Measurements from ENCODE around the gene PATJ.

Gene PATJ

GRCh38 chr1:61993331-61993961 lies 251.2 kb downstream of the PATJ start:
- DNase-seq, result no peak

DNA sequence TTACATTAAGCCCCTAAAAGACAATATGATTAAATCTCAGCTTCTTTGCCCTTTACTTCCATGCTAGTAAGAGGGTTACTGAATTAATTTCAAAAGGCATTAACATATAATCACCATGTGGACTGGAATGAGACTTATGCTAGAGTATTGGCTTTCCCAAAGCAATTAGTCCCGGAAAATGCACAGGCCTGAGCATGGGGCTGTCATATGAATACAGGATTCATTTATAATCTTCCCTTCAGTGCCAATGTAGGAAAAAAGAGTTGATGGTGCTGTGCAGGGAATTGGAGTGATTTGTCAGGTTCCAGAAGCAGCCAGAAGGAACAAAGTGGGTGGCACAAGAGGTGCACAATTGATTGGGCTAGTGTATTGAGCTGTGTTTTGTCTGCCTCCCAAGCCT lies 253.4 kb downstream of the PATJ start:
- DNase-seq, result no peak

- DNase-seq, result no peak
Observed at GRCh38 chr1:61997123-61997522, 254.8 kb downstream of the PATJ start.

- DNase-seq, result no peak
Observed at GRCh38 chr1:62003777-62004176, 261.5 kb downstream of the PATJ start.

DNA sequence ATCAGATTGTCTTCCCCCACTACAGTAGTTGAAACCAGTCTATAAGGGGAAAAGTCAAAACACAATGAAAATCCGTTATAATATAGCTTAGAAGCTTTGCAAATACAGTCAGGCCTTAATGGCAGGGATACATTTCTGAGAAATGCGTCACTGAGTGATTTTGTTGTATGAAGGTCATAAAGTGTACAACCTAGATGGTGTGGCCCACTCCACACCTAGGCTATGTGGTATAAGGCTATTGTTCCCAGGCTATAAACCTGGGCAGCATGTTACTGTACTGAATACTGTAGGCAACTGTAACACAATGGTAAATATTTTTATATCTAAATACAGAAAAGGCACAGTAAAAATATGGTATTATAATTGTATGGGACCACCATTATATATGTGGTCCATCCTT lies 264.4 kb downstream of the PATJ start:
- DNase-seq, result no peak

DNA sequence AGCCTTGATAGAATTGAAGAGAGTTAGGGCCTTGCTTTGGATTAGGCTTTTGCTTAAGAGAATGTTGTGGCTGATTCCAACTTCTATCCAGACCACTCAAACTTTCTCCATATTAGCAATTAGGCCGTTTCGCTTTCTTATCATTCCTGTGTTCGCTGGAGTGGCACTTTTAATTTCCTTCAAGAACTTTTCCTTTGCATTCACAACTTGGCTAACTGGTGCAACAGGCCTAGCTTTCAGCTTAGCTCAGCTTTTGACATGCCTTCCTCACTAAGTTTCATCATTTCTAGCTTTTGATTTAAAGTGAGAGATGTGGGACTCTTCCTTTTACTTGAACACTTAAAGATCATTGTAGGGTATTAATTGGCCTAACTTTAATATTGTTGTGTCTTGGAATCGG lies 268.7 kb downstream of the PATJ start:
- DNase-seq, result no peak

- DNase-seq, result no peak
Observed at GRCh38 chr1:62012095-62012494, 269.8 kb downstream of the PATJ start.

DNA sequence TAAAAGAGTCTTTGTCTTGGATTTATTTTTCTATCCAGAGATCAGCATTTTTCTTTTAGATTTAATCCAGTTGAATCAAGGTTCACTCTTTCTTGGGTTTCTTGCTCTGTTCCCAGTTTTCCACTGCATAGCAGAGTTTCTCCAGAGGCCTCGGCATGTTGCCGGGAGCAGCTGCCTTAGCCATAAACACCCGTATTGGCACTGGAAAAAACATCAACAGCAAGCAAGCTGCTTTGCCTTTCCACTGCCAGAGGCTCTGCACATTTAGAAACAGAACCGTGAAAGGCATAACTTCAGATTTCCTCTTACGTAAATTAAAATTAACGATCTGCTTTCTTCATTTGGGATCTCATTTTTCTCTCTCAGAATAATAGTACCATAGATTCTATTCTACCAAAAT lies 270.6 kb downstream of the PATJ start:
- DNase-seq, result no peak

DNA sequence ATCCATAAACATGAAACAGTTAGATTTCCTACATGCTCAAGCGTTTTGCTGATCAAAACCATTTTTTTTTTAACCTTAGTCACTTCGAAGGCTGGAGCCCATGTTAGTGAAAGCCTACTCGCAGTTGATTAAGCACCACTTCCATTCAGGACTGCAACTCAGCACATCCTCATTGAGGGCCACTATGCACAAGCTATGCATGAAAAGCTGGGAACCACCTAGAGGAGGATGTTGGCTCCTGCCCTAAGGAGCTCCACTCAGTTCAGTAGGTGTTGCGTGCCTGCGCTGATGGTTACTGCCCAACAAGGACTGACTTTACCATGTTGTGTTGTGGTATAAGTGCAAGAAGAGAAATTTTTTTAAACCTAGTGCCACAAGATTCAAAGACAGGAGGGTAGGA lies 271.0 kb downstream of the PATJ start:
- DNase-seq, result no peak

DNA sequence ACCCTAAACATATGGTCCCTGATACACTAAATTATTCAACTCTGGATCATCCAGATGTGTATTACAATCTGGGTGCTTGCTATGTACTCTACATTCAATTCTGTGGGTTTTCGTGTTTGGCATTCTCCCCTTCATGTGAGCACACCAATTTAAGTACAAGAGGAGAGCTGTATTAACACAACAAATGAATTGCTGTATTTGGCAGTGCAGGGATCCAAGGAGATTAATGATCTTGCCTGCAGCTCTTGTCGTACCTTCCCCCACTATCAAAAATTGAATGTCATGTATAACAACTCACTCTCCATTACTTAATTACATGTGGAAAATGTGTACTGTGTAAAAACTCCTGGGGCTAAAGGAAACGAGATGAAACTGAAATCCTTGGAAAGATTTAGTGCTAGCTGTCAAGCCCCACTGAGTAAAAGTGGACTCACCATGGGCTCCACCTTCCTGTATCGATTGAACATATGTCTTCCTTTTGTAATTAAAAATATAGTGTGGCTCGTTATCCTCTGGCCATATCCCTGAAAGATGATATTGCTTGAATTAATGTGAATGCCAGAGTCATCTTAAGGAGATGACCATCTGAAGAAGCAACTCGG lies 280.2 kb downstream of the PATJ start:
- DNase-seq, result no peak

DNA sequence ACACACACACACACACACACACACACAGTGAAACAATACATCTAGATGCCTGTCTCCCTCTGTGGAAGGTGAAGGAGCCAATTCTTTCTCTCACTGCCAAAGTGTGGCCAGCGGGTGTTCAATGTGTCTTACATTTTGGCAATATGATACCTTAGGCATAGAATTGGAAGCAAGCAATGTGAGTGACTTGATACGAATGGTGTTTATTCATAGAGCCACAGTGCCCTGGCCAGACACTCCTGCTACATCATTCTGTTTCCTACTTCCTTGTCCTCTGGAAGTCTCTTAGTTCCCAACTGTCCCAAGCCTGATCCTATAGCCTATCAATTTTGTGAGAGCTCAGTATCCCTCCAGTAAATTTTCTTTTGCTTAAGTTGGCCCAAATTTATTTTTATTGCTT lies 282.4 kb downstream of the PATJ start:
- no peak for DNase-seq

- DNase-seq, result no peak
Observed at GRCh38 chr1:62025154-62025553, 282.9 kb downstream of the PATJ start.

DNA sequence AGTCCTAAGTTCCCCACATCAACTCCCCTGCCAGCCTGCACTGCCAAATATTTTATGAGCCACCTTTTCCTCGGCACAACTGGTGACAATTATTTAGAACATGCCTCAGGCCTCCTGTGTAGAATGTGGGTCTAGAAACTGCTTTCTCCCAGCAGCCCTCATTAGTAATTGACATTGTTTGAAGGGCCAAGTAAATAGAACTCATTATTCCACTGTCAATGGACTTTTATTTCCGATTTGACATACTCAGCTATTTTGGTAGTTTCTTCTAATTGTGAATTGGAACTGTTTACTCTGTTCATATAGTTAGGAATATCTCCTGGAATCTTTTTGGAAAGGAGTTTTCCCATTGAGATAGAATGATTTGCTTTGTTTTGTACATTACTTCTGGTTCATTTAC lies 283.6 kb downstream of the PATJ start:
- DNase-seq, result no peak

DNA sequence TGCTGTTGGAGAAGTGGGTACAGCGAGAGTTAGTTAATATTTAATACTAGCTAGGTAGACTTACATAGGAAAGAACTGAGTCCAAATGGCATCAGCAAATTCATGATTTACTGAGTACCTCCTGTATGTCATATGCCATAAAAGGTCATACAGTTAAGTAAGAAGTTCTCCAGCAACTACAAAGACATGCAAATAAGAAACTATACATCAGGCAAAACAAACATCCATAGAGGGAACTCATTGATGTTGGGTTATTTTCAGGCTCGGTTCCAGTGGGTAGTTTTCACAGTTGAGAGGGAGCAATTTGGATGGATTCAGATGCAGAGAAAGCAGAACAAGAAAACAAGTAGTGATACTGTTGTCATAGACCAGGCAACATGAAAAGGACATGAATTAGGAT lies 287.4 kb downstream of the PATJ start:
- no peak for DNase-seq

DNA sequence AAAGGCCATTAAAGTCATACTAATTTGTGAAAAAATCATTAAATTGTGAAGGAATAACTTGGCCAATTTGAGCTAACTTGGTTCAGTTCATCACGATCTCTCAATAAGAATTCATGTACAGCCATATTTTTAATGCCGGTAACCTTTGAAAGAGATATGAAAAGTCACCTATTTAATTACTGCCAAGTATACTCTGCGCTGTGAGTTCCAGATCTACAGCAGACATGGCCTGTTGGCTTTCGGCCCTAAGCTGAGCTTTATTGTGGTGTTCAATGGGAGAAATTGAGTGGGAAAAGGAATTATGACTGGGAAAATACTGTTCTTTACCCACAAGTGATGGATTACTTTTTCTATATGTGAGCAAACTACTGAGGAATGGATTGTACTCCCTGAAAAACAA lies 292.5 kb downstream of the PATJ start:
- DNase-seq, result no peak

- DNase-seq, result no peak
Observed at GRCh38 chr1:62037274-62037673, 295.0 kb downstream of the PATJ start.

- no peak for DNase-seq
Observed at GRCh38 chr1:62038594-62039284, 296.5 kb downstream of the PATJ start.

- no peak for DNase-seq
Observed at GRCh38 chr1:62040450-62040849, 298.2 kb downstream of the PATJ start.

GRCh38 chr1:62040973-62041372 lies 298.7 kb downstream of the PATJ start:
- DNase-seq, result no peak

- DNase-seq, result no peak
Observed at GRCh38 chr1:62043154-62043553, 300.9 kb downstream of the PATJ start.

- no peak for DNase-seq
Observed at GRCh38 chr1:62045574-62045973, 303.3 kb downstream of the PATJ start.

- DNase-seq, result no peak
Observed at GRCh38 chr1:62046927-62047326, 304.6 kb downstream of the PATJ start.

- DNase-seq, result no peak
Observed at GRCh38 chr1:62050165-62050564, 307.9 kb downstream of the PATJ start.

- DNase-seq, result no peak
Observed at GRCh38 chr1:62052946-62053345, 310.7 kb downstream of the PATJ start.

DNA sequence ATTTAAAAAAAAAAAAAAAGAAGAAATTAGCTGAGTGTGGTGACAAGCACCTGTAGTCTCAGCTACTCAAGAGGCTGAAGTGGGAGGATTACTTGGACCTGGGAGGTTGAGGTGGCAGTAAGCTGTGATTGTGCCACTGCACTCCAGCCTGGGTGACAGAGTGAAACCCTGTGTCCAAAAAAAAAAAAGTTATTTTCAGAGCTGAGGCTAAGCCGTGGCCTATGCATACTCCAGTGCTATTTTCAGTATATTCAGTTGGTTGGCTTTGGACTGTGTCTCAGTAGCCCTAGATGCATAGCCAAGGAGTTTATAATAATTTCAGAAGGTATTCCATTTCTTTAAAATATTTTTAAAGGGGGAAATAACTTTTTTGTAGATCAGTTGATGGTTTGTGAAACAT lies 311.9 kb downstream of the PATJ start:
- no peak for DNase-seq
